K562 (cell line): ENCODE data around the gene SST. TPM values are rescaled to one million over a fixed set of nuclear protein-coding genes. Genes with fewer than 3 reads are reported as not detected.

Source experiments
- ATAC-seq: fragments of 200-7000 bp; cut with Tn5 transposase; 3 replicates; pipeline ENCODE4 v1.9.1; 2020; ENCODE audit warnings: moderate library complexity
- BruUV-seq: library from RNA; stranded (reverse); fragments of 400-500 nt; replicated peaks from 2 replicates; lab custom pipeline; 2021; lab: Mats Ljungman, UMichigan
- CTCF ChIA-PET: fragments of 300-600 bp; formaldehyde crosslinking; extraction: SDS; loops from one replicate; lab custom pipeline; 2021; ENCODE audit warnings: low intra/inter-chr PET ratio; lab: Yijun Ruan, JAX
- POLR2A ChIA-PET: fragments of 300-600, 350-650 bp; sonication (Branson Sonifier 250); formaldehyde crosslinking; extraction: SDS; loops from one replicate; lab custom pipeline; 2021; ENCODE audit warnings: antibody characterized with exemption, inconsistent platforms; lab: Yijun Ruan, JAX
- DNase-seq, 4 experiments: peaks; one replicate each; pipeline versions ENCODE4 v3.0.0 to v3.0.0-alpha.2; 2011 to 2018; ENCODE audit warnings: low spot score in 3 of 4, mixed read lengths in 3 of 4; ENCODE audit errors: extremely low read depth in 1 of 4
- FAIRE-seq: peaks from 2 replicates; lab custom pipeline; 2011; peaks lifted over from hg19 to GRCh38; lab: Jason Lieb, UNC
- H2AFZ ChIP-seq: 2 replicates; pipeline ENCODE4 v1.6.0; 2011; ENCODE audit warnings: low read depth, low read length, control low read depth, inconsistent platforms
- H3K27ac ChIP-seq: fragments of 200-600 bp; 3 replicates; pipeline ENCODE4 v1.8.0; 2011; ENCODE audit warnings: low read depth, mild to moderate bottlenecking, control low read depth, inconsistent platforms, low read length, moderate library complexity, mixed read lengths; ENCODE audit errors: extremely low read depth
- H3K27me3 ChIP-seq, 2 experiments: fragments of 300-600 bp in 1 of 2; 2 replicates in 1 of 2; 3 replicates in 1 of 2; pipeline versions ENCODE4 v1.6.0 to v1.8.0; 2011; ENCODE audit warnings: inconsistent platforms in 2 of 2, low read length in 2 of 2, mild to moderate bottlenecking in 1 of 2, mixed read lengths in 1 of 2, moderate library complexity in 1 of 2; ENCODE audit not compliant: control insufficient read depth in 2 of 2, insufficient read depth in 2 of 2
- H3K36me3 ChIP-seq: fragments of 300-600 bp; 3 replicates; pipeline ENCODE4 v1.8.0; 2011; ENCODE audit warnings: mild to moderate bottlenecking, low read length, inconsistent platforms; ENCODE audit not compliant: control insufficient read depth, insufficient read depth
- H3K4me1 ChIP-seq, 2 experiments: fragments of 200-600 bp in 1 of 2; replicated peaks in 1 of 2; 2 replicates in 1 of 2; 3 replicates in 1 of 2; pipeline versions ENCODE4 v1.5.1 to v1.8.0; 2011; ENCODE audit warnings: inconsistent platforms in 2 of 2, low read length in 2 of 2, mild to moderate bottlenecking in 1 of 2, mixed read lengths in 1 of 2, moderate library complexity in 1 of 2; ENCODE audit not compliant: control insufficient read depth in 2 of 2, insufficient read depth in 2 of 2
- H3K4me2 ChIP-seq: 2 replicates; pipeline ENCODE4 v1.6.1; 2011; ENCODE audit warnings: low read length, control low read depth, inconsistent platforms, mixed read lengths; ENCODE audit not compliant: insufficient read depth
- H3K4me3 ChIP-seq: fragments of 200-600 bp; sonication (generic), shearing (Covaris generic); 2 replicates; pipeline ENCODE4 v1.5.1; 2016; ENCODE audit warnings: control low read depth, inconsistent platforms
- H3K79me2 ChIP-seq: fragments of 200-600 bp; 3 replicates; pipeline ENCODE4 v1.8.0; 2011; ENCODE audit warnings: low read length, inconsistent platforms; ENCODE audit not compliant: control insufficient read depth, insufficient read depth
- H3K9ac ChIP-seq, 2 experiments: 2 replicates each; pipeline versions ENCODE4 v1.6.0 to v1.6.1; 2011; ENCODE audit warnings: low read depth in 2 of 2, low read length in 2 of 2, control low read depth in 1 of 2, inconsistent platforms in 1 of 2, mild to moderate bottlenecking in 1 of 2, mixed read lengths in 1 of 2; ENCODE audit not compliant: insufficient read depth in 1 of 2
- H3K9me1 ChIP-seq: one replicate; pipeline ENCODE4 v1.6.0; 2011; ENCODE audit warnings: inconsistent platforms, mild to moderate bottlenecking, low read length, moderate library complexity; ENCODE audit not compliant: control insufficient read depth, insufficient read depth
- H3K9me3 ChIP-seq: replicated peaks from 2 replicates; pipeline ENCODE4 v1.5.1; 2011; ENCODE audit warnings: low read depth, low read length, inconsistent platforms; ENCODE audit not compliant: control insufficient read depth, insufficient read depth
- H4K20me1 ChIP-seq: replicated peaks from 2 replicates; pipeline ENCODE4 v1.6.1; 2011; ENCODE audit warnings: low read length, inconsistent platforms, mixed read lengths; ENCODE audit not compliant: control insufficient read depth, insufficient read depth
- C11orf30 ChIP-seq: fragments of 450-650 bp; IDR thresholded peaks from 2 replicates; pipeline ENCODE4 v1.6.1; 2016; ENCODE audit warnings: low read depth, mild to moderate bottlenecking
- CBFA2T3 ChIP-seq: fragments of 450-650 bp; IDR thresholded peaks from 2 replicates; pipeline ENCODE4 v1.6.1; 2017
- CEBPB ChIP-seq: fragments of 450-650 bp; IDR thresholded peaks from 2 replicates; pipeline ENCODE4 v1.6.1; 2016; ENCODE audit warnings: missing genetic modification characterization, missing compliant biosample characterization
- CHCHD3 ChIP-seq: fragments of 250-450 bp; sonication (Bioruptor Pico); IDR thresholded peaks from 2 replicates; pipeline ENCODE4 v2.1.2; 2022; ENCODE audit warnings: mild to moderate bottlenecking
- ETV6 ChIP-seq, 3 experiments: fragments of 150-350 bp in 1 of 3; sonication (generic) in 1 of 3; formaldehyde crosslinking in 1 of 3; IDR thresholded peaks; 2 replicates each; pipeline versions ENCODE4 v1.6.1 to v1.8.0; 2014 to 2022; ENCODE audit warnings: borderline replicate concordance in 2 of 3, low read depth in 2 of 3, antibody characterized with exemption in 1 of 3, low read length in 1 of 3, mild to moderate bottlenecking in 1 of 3, missing genetic modification reagents in 1 of 3
- HCFC1 ChIP-seq: IDR thresholded peaks from 2 replicates; pipeline ENCODE4 v1.6.1; 2012; ENCODE audit warnings: low read depth, low read length, improper control_type of control experiment
- ILK ChIP-seq: fragments of 450-650 bp; IDR thresholded peaks from 2 replicates; pipeline ENCODE4 v1.6.1; 2016; ENCODE audit warnings: missing genetic modification characterization, low read depth, mild to moderate bottlenecking, missing compliant biosample characterization, moderate library complexity, borderline replicate concordance
- KLF6 ChIP-seq: fragments of 250-450 bp; sonication (Bioruptor Pico); IDR thresholded peaks from 2 replicates; pipeline ENCODE4 v1.4.0; 2020; ENCODE audit warnings: mild to moderate bottlenecking, moderate library complexity, borderline replicate concordance
- MAFK ChIP-seq: IDR thresholded peaks from 2 replicates; pipeline ENCODE4 v1.6.1; 2011; ENCODE audit warnings: low read length, improper control_type of control experiment
- PRPF4 ChIP-seq: fragments of 200-400 bp; formaldehyde crosslinking; IDR thresholded peaks from one replicate; pipeline ENCODE4 v1.6.1; 2017; ENCODE audit warnings: low read length, low read depth, mild to moderate bottlenecking; ENCODE audit not compliant: insufficient read depth, poor library complexity, severe bottlenecking
- RBM17 ChIP-seq: fragments of 200-400 bp; formaldehyde crosslinking; IDR thresholded peaks from 2 replicates; pipeline ENCODE4 v1.6.1; 2017; ENCODE audit warnings: low read depth, mild to moderate bottlenecking, low read length, borderline replicate concordance
- THRB ChIP-seq: fragments of 450-650 bp; formaldehyde crosslinking; conservative IDR thresholded peaks from 2 replicates; pipeline ENCODE4 v1.4.0; 2022; ENCODE audit warnings: mild to moderate bottlenecking, missing genetic modification characterization
- ZBED1 ChIP-seq: IDR thresholded peaks from 2 replicates; pipeline ENCODE4 v1.6.1; 2014
- ZC3H11A ChIP-seq: IDR thresholded peaks from 2 replicates; pipeline ENCODE4 v1.6.1; 2012; ENCODE audit warnings: low read depth, low read length, improper control_type of control experiment
- ZNF212 ChIP-seq: fragments of 450-650 bp; formaldehyde crosslinking; IDR thresholded peaks from 2 replicates; pipeline ENCODE4 v1.4.0; 2020; ENCODE audit warnings: mild to moderate bottlenecking
- ZNF384 ChIP-seq: IDR thresholded peaks from 2 replicates; pipeline ENCODE4 v1.6.1; 2012; ENCODE audit warnings: low read depth, low read length, improper control_type of control experiment
- ZNF75A ChIP-seq: fragments of 450-650 bp; formaldehyde crosslinking; IDR thresholded peaks from 2 replicates; pipeline ENCODE4 v1.4.0; 2020; ENCODE audit warnings: mild to moderate bottlenecking
- ZSCAN29 ChIP-seq: fragments of 450-650 bp; IDR thresholded peaks from 2 replicates; pipeline ENCODE4 v1.6.1; 2017
- WGBS: fragments of 100-300 bp; shearing (Covaris generic); methylation state at CpG from one replicate; pipeline ENCODE4 v1.1.6; 2016; ENCODE audit warnings: low coverage, mixed read lengths; ENCODE audit not compliant: insufficient coverage; ENCODE audit errors: missing lambda C conversion rate; 5-methylcytosine and 5-hydroxymethylcytosine counted together
- in situ Hi-C: fragments of 300-500 bp; cut with MboI; formaldehyde crosslinking; loops from 4 replicates; pipeline ENCODE4 v1.15.0; 2018; ENCODE audit warnings: inconsistent platforms, mixed read lengths
- intact Hi-C: fragments of 100-400 bp; cut with micrococcal nuclease; formaldehyde crosslinking; loops from 2 replicates; pipeline ENCODE4 v1.14.2; 2022
- polyA plus RNA-seq, 8 experiments: library from polyadenylated mRNA; depleted of rRNA in 4 of 8; stranded (reverse) in 5 of 8; unstranded in 3 of 8; fragments of >200 nt; fragmentation: Nextera tagmentation in 2 of 8; fragmentation: Illumina TruSeq in 1 of 8; extraction: Ambion mirVana in 2 of 8; extraction: Trizol in 1 of 8; gene quantifications; 2 replicates each; pipeline versions ENCODE4 v1.2.1 to v1.2.3, GENCODE V29; 2011 to 2014; ENCODE audit warnings: inconsistent platforms in 1 of 8, missing spikeins in 1 of 8
- total RNA-seq, 7 experiments: library from RNA; depleted of rRNA in 6 of 7; stranded (reverse); fragments of >200 nt in 6 of 7; fragmentation: Illumina TruSeq in 2 of 7; extraction: Trizol in 2 of 7; gene quantifications; 2 replicates each; pipeline versions ENCODE4 v1.2.1 to v1.2.3, GENCODE V29; 2011 to 2021; ENCODE audit warnings: low replicate concordance in 1 of 7
- TF ChIP-seq, protein P1 (sequence below): fragments of 250-450 bp; sonication (Bioruptor Pico); IDR thresholded peaks from 2 replicates; pipeline ENCODE4 v1.8.0; 2022; ENCODE audit warnings: inconsistent platforms, mild to moderate bottlenecking, moderate library complexity, borderline replicate concordance

The SST gene
- total and polyA plus RNA-seq, 9 of the 15 experiments (the other 6 are each of a cell fraction or from before 2014, with no cell fraction given), result not detected

DNA sequence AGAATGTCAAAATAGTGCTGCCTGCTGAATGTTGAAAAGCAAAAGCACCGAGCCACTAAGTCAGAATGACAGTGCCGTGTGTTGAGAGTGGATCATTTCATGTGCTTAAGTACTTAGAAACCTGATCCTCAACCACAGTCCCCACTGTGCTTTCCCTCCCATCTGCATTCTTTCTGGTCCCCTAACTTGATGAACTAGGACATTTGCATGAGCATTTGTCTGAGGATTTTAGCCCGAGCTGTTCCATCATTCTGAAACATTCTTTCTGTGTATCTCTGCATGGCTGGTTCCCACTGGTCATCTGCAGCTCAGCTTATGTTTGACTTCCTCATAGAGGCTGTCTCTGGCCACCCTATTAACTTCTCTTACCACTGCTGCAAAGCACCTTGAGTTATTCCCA is 42.0 kb downstream of the SST start:
- CTCF ChIA-PET, result no interaction called here
- in situ Hi-C loops, result no loop called here
- Histone ChIP-seq H3K4me3 (no peak overlapping the region), H3K36me3 (no peaks in the 10 kb centered on the region), H3K27ac (no peak overlapping the region), H3K4me2 (no peak overlapping the region), H3K9me1 (no peaks in the 10 kb centered on the region), H4K20me1 (no peaks in the 10 kb centered on the region), H3K27me3 (no peaks in the 10 kb centered on the region; a peak in 2 of 5 replicates), H3K79me2 (no peaks in the 10 kb centered on the region), H2AFZ (no peak overlapping the region), H3K4me1 (no peaks in the 10 kb centered on the region), H3K9me3 (no peaks in the 10 kb centered on the region), H3K9ac (no peak overlapping the region)
- POLR2A ChIA-PET, result no interaction called here
- FAIRE-seq (no peak), ATAC-seq (no peak), DNase-seq (no peak)
- no peak for TF ChIP-seq RBM17
- TF ChIP-seq CHCHD3 (CRISPR knock-in tag), result no peak
- TF ChIP-seq ZNF384, result no peak
- TF ChIP-seq C11orf30, result no peak
- TF ChIP-seq ZNF75A, result no peak
- TF ChIP-seq ETV6 (IDR thresholded peaks at IDR 0.05; ENCODE audit: borderline replicate concordance in 1 of 2, low read depth in 2 of 2, low read length in 1 of 2), result no peak
- no peak for TF ChIP-seq ETV6 (CRISPR knock-in tag; IDR thresholded peaks at IDR 0.05; ENCODE audit: borderline replicate concordance)
- TF ChIP-seq CEBPB (tag), result no peak
- no peak for TF ChIP-seq MAFK
- TF ChIP-seq, protein P1, sequence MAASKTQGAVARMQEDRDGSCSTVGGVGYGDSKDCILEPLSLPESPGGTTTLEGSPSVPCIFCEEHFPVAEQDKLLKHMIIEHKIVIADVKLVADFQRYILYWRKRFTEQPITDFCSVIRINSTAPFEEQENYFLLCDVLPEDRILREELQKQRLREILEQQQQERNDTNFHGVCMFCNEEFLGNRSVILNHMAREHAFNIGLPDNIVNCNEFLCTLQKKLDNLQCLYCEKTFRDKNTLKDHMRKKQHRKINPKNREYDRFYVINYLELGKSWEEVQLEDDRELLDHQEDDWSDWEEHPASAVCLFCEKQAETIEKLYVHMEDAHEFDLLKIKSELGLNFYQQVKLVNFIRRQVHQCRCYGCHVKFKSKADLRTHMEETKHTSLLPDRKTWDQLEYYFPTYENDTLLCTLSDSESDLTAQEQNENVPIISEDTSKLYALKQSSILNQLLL, result no peak
- TF ChIP-seq ZC3H11A, result no peak
- TF ChIP-seq ZNF212 (CRISPR knock-in tag), result no peak
- no peak for TF ChIP-seq CBFA2T3
- no peak for TF ChIP-seq THRB
- TF ChIP-seq PRPF4, result no peak
- no peak for TF ChIP-seq ZSCAN29
- TF ChIP-seq HCFC1, result no peak
- no peak for TF ChIP-seq KLF6
- TF ChIP-seq ILK, result no peak
- TF ChIP-seq ZBED1, result no peak
- intact Hi-C loops, result no loop called here
- no TSS peak for BruUV-seq
- WGBS, result 2% methylated on average over 3 of the region's 3 CpGs
